Testis (tissue), 3 donors: Measurements from ENCODE around the gene SPINT2. TPM values are rescaled to one million over a fixed set of nuclear protein-coding genes. Genes with fewer than 3 reads are reported as not detected.

ENCODE experiments used
- DNase-seq: peaks from one replicate; pipeline ENCODE4 v3.0.0-alpha.2; 2019
- H3K27ac ChIP-seq, 2 donors: fragments of 200-600 bp; sonication (generic); one replicate each; pipeline ENCODE4 v1.5.1; 2019
- H3K27me3 ChIP-seq: fragments of 200-600 bp; sonication (generic); one replicate; pipeline ENCODE4 v1.5.1; 2019
- H3K36me3 ChIP-seq: fragments of 200-600 bp; sonication (generic); one replicate; pipeline ENCODE4 v1.5.1; 2017; ENCODE audit warnings: low read depth; ENCODE audit errors: missing control alignments
- H3K4me1 ChIP-seq: fragments of 200-600 bp; sonication (generic); one replicate; pipeline ENCODE4 v1.5.1; 2019
- H3K4me3 ChIP-seq, 2 donors: fragments of 200-600 bp; sonication (generic); one replicate each; pipeline ENCODE4 v1.5.1; 2017 to 2019
- H3K9me3 ChIP-seq: fragments of 200-600 bp; sonication (generic); one replicate; pipeline ENCODE4 v1.5.1; 2017
- POLR2A ChIP-seq: fragments of 450-650 bp; IDR thresholded peaks from one replicate; pipeline ENCODE4 v1.6.1; 2017; ENCODE audit warnings: antibody characterized with exemption, mild to moderate bottlenecking, moderate library complexity
- WGBS, 2 donors: methylation state at CpG; one replicate each; pipeline ENCODE4 v1.1.5; 2018; 5-methylcytosine and 5-hydroxymethylcytosine counted together
- intact Hi-C: fragments of 100-400 bp; cut with DNase I; formaldehyde crosslinking; loops from one replicate; pipeline ENCODE4 v1.15.1; 2023; ENCODE audit warnings: low total_unique reads
- polyA plus RNA-seq: library from polyadenylated mRNA; stranded (reverse); fragments of 350-450 nt; fragmentation: Illumina TruSeq; extraction: RNeasy Lipid Tissue Mini Kit (QIAGEN cat#74804); gene quantifications from one replicate; pipeline ENCODE4 v1.2.3, GENCODE V29; 2014; ENCODE audit warnings: low read depth, low replicate concordance; ENCODE audit not compliant: insufficient read depth
- total RNA-seq, 2 donors: library from RNA; depleted of rRNA; stranded (reverse); fragments of >200 nt; gene quantifications; one replicate each; pipeline ENCODE4 v1.2.3, GENCODE V29; 2016
- TF ChIP-seq, protein P1 (sequence below), 3 experiments: fragments of 450-650 bp in 2 of 3; fragments of 200-600 bp in 1 of 3; sonication (generic) in 1 of 3; IDR thresholded peaks; one replicate each; pipeline ENCODE4 v1.5.1; 2016 to 2019; ENCODE audit warnings: antibody characterized with exemption in 3 of 3, mild to moderate bottlenecking in 2 of 3, moderate library complexity in 1 of 3

The SPINT2 gene
- total and polyA plus RNA-seq, 3 donors from 2014 or later = 372 to 480 (median 389) TPM

DNA sequence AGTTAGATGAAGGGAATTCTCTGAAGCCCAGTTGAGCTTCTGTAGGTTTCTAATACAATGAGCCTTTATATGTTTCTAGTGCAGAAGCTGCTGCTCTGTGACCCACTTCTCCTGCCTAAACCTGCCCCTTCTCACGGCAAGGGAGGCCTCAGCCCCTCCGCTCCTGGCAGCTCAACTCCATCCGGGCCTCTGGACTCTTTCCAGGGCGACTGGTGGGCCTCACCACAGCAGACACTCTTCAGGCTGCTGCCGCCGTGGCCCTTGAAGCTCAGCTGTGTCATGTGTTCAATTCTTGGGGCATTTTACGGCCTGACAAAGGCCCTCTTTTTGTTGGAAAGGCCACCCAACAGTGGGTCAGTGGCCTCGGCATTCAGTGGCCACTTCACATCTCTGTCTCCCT, 29.7 kb downstream of the SPINT2 start:
- intact Hi-C loops = no loop called here
- 86% methylated on average over 8 of the region's 8 CpGs for WGBS, 2 donors
- no peak for DNase-seq
- Histone ChIP-seq H3K4me1 (no peaks in the 10 kb centered on the region), H3K27me3 (no peaks in the 10 kb centered on the region), H3K36me3 (no peaks in the 10 kb centered on the region), H3K27ac (no peak overlapping the region), H3K9me3 (no peaks in the 10 kb centered on the region), H3K4me3 (no peak overlapping the region)
- TF ChIP-seq, protein P1, sequence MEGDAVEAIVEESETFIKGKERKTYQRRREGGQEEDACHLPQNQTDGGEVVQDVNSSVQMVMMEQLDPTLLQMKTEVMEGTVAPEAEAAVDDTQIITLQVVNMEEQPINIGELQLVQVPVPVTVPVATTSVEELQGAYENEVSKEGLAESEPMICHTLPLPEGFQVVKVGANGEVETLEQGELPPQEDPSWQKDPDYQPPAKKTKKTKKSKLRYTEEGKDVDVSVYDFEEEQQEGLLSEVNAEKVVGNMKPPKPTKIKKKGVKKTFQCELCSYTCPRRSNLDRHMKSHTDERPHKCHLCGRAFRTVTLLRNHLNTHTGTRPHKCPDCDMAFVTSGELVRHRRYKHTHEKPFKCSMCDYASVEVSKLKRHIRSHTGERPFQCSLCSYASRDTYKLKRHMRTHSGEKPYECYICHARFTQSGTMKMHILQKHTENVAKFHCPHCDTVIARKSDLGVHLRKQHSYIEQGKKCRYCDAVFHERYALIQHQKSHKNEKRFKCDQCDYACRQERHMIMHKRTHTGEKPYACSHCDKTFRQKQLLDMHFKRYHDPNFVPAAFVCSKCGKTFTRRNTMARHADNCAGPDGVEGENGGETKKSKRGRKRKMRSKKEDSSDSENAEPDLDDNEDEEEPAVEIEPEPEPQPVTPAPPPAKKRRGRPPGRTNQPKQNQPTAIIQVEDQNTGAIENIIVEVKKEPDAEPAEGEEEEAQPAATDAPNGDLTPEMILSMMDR (IDR thresholded peaks at IDR 0.05) = no peak
- TF ChIP-seq POLR2A = no peak

DNA sequence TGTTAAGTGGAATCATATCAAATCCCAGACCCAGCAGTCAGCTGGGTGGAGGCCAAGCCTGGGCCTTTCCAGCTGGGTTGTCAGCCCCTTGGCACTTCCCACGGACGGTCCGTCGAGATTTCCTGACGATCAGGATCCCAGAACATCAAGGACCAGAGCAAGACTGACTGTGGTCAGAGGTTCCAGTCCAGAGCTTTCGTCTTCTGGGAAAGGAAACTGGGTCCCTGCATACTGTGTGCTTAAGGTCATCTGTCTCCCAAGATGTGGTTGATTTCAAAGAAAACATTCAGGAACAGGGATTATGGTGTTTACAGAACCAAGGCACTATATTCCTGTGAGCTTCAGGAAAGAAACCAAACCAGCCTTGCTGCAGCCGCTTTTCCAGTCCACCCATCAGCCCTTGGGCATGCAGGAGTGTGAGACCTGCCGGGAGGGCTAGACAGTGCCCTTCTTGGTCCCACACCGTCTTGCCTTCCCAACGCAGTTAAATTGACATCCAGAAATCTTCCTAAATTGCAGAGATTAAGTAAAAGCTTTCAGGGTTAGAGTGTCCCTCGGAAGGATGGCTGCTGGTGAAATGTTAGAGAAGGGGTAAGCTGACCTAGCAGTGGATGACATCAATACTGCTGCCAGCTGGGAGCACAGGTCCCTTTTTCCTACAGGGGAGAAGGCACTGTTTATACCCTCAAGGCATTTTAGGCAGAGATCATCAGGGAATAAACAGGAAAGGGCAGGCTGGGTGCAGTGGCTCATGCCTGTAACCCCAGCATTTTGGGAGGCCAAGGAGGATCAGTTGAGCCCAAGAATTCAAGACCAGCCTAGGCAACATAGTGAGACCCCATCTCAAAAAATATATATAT, 34.7 kb downstream of the SPINT2 start:
- TF ChIP-seq POLR2A = no peak
- TF ChIP-seq, protein P1 (IDR thresholded peaks at IDR 0.05) = no peak
- no peaks in the 10 kb centered on the region for H3K36me3 ChIP-seq
- H3K9me3 ChIP-seq = no peaks in the 10 kb centered on the region
- intact Hi-C loops = no loop called here
- no peaks in the 10 kb centered on the region for H3K4me1 ChIP-seq
- no peaks in the 10 kb centered on the region for H3K27me3 ChIP-seq
- H3K4me3 ChIP-seq = no peak overlapping the region
- no peak for DNase-seq
- no peak overlapping the region for H3K27ac ChIP-seq
- 61 to 71% methylated on average over 9 to 11 of the region's 11 CpGs for WGBS, 2 donors

DNA sequence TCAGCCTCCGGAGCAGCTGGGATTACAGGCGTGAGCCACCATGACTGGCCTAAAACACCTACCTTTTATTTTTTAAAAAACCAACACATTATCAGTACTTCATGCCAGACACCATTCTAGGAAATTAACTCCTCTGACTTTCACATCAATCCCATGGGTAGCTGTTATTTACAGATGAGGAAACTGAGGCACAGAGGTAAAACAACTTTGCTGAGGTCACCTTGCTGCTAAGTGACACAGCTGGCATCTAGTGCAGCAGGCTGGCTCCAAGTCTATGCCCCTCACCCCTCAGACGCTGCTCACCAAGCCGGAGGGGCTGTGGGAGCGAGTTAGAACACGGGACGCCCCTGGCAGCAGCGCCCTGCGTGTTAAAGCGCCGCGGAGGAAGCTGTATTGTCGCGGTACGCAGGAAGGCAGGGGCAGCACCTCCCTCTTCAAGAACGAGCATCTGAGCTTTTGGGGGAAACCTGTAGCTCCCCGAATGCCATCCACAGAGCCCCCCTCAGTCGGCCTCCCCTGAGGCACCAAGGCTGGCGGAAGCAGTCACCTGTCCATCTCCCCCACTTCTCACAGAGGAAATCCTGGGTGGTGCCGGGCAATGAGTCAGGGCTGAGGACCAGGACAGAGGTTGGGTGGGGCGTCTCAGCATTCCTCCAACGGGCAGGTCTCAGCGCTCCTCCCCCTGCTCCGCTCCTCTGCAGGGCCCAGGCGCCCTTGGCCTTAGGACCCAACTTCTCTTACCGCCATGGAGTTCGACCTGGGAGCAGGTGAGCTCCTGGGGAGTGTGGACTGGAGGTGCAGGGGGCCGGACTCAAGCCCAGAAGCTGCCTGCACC, 39.4 kb downstream of the SPINT2 start, which contains the start of gene C19orf33:
Gene C19orf33, plus strand, starts transcription at position 735 of the 835 bp plus-strand sequence. Its CDS starts 11 bp downstream, at position 746.
- no peak within 1 kb of the TSS for H3K27ac ChIP-seq
- no peaks in the 10 kb centered on the region for H3K9me3 ChIP-seq
- H3K4me3 ChIP-seq = peak within 1 kb of the TSS in 1 of 2 donors; percentile 36
- H3K27me3 ChIP-seq = no peaks in the 10 kb centered on the region
- no peak for DNase-seq
- 54 to 71% methylated on average over 12 to 27 of the region's 28 CpGs for WGBS, 2 donors
- intact Hi-C loops = no loop called here
- TF ChIP-seq, protein P1 (IDR thresholded peaks at IDR 0.05) = no peak
- no peak for TF ChIP-seq POLR2A
- H3K36me3 ChIP-seq = no peaks in the 10 kb centered on the region
- no peaks in the 10 kb centered on the region for H3K4me1 ChIP-seq

DNA sequence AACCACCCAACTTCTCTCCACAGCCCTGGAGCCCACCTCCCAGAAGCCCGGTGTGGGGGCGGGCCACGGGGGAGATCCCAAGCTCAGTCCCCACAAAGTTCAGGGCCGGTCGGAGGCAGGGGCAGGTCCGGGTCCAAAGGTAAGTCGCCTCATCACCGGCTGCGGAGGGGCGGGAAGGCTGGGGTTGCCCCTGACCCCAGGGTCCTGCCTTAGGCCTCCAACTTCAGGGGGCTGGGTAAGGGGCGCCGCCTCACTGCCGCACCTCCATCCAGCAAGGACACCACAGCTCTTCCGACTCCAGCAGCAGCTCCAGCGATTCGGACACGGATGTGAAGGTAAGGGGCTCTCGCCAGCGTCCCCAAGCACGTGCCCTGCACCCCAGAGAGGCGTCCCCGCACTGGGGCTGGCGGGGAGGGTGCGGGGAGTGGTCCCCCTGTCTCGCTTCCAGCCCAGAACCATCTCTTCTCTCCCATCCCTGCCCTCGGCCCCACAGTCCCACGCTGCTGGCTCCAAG, 40.0 kb downstream of the SPINT2 start:
- TF ChIP-seq, protein P1 (IDR thresholded peaks at IDR 0.05) = no peak
- no peak for TF ChIP-seq POLR2A
- WGBS, 2 donors = 68 to 71% methylated on average over 9 to 17 of the region's 27 CpGs
- peak overlapping the region in 1 of 2 donors; percentile 36 for H3K4me3 ChIP-seq
- DNase-seq = no peak
- intact Hi-C loops = no loop called here
- H3K27me3 ChIP-seq = no peaks in the 10 kb centered on the region
- no peaks in the 10 kb centered on the region for H3K36me3 ChIP-seq
- H3K4me1 ChIP-seq = no peaks in the 10 kb centered on the region
- no peaks in the 10 kb centered on the region for H3K9me3 ChIP-seq
- no peak overlapping the region for H3K27ac ChIP-seq
